Endothelial cell of umbilical vein (primary cell): Measurements from ENCODE around the gene NR2E3. TPM values are rescaled to one million over a fixed set of nuclear protein-coding genes. Genes with fewer than 3 reads are reported as not detected.
A peak's percentile ranks its signal among the peaks of the same experiment; 100 is the strongest.

ENCODE experiments used
- BruUV-seq: library from RNA; stranded (reverse); fragments of 400-500 nt; replicated peaks from 2 replicates; lab custom pipeline; 2021; lab: Mats Ljungman, UMichigan
- CTCF ChIA-PET: fragments of 300-600, 350-600 bp; sonication (Branson Sonifier 250); formaldehyde crosslinking; loops from one replicate; lab custom pipeline; 2021; ENCODE audit warnings: antibody characterized with exemption, inconsistent platforms; lab: Charles Lee
- POLR2A ChIA-PET: fragments of 300-600, 350-600 bp; sonication (Branson Sonifier 250); formaldehyde crosslinking; loops from one replicate; lab custom pipeline; 2021; ENCODE audit warnings: antibody characterized with exemption, inconsistent platforms; lab: Charles Lee
- DNase-seq: peaks from one replicate; pipeline ENCODE4 v3.0.0-alpha.2; 2011; ENCODE audit warnings: low read depth, low spot score
- FAIRE-seq: peaks from 2 replicates; lab custom pipeline; 2011; peaks lifted over from hg19 to GRCh38; lab: Jason Lieb, UNC
- H2AFZ ChIP-seq: 2 replicates; pipeline ENCODE4 v1.6.0; 2012; ENCODE audit warnings: low read depth, low read length, control low read depth, inconsistent platforms
- H3K27ac ChIP-seq: 2 replicates; pipeline ENCODE4 v1.5.1; 2011; ENCODE audit warnings: low read depth, mild to moderate bottlenecking, control low read depth, low read length, moderate library complexity; ENCODE audit not compliant: insufficient read depth
- H3K27me3 ChIP-seq, 2 experiments: 2 replicates each; pipeline versions ENCODE4 v1.6.0 to v1.6.1; 2011; ENCODE audit warnings: low read length in 2 of 2, mixed read lengths in 1 of 2; ENCODE audit not compliant: control insufficient read depth in 2 of 2, insufficient read depth in 2 of 2
- H3K36me3 ChIP-seq, 2 experiments: 2 replicates in 1 of 2; 3 replicates in 1 of 2; pipeline ENCODE4 v1.5.1; 2011; ENCODE audit warnings: low read length in 2 of 2, mild to moderate bottlenecking in 1 of 2, moderate library complexity in 1 of 2; ENCODE audit not compliant: control insufficient read depth in 2 of 2, insufficient read depth in 2 of 2; ENCODE audit errors: extremely low read depth in 1 of 2
- H3K4me1 ChIP-seq: 3 replicates; pipeline ENCODE4 v1.5.1; 2011; ENCODE audit warnings: mild to moderate bottlenecking, low read length; ENCODE audit not compliant: control insufficient read depth, insufficient read depth; ENCODE audit errors: extremely low read depth
- H3K4me2 ChIP-seq: 2 replicates; pipeline ENCODE4 v1.6.1; 2011; ENCODE audit warnings: low read length, control low read depth, mixed read lengths; ENCODE audit not compliant: insufficient read depth
- H3K4me3 ChIP-seq, 3 experiments: fragments of 200-600 bp in 1 of 3; sonication (generic), shearing (Covaris generic) in 1 of 3; replicated peaks in 1 of 3; 2 replicates each; pipeline ENCODE4 v1.5.1; 2011 to 2016; ENCODE audit warnings: control low read depth in 3 of 3, low read length in 3 of 3, mild to moderate bottlenecking in 2 of 3, inconsistent platforms in 1 of 3, low read depth in 1 of 3, moderate library complexity in 1 of 3; ENCODE audit not compliant: insufficient read depth in 1 of 3
- H3K79me2 ChIP-seq: 2 replicates; pipeline ENCODE4 v1.6.0; 2012; ENCODE audit warnings: low read length, inconsistent platforms; ENCODE audit not compliant: control insufficient read depth, insufficient read depth
- H3K9ac ChIP-seq: replicated peaks from 2 replicates; pipeline ENCODE3; 2011; ENCODE audit warnings: low read length, control low read depth; ENCODE audit not compliant: insufficient read depth; ENCODE audit errors: extremely low read depth
- H3K9me1 ChIP-seq: replicated peaks from 3 replicates; pipeline ENCODE4 v1.6.0; 2011; ENCODE audit warnings: mild to moderate bottlenecking, low read length; ENCODE audit not compliant: control insufficient read depth, insufficient read depth; ENCODE audit errors: extremely low read depth
- H3K9me3 ChIP-seq: replicated peaks from 2 replicates; pipeline ENCODE4 v1.5.1; 2012; ENCODE audit warnings: low read length, inconsistent platforms; ENCODE audit not compliant: control insufficient read depth, insufficient read depth
- H4K20me1 ChIP-seq: replicated peaks from 2 replicates; pipeline ENCODE3; 2011; ENCODE audit warnings: mild to moderate bottlenecking, low read length; ENCODE audit not compliant: control insufficient read depth, insufficient read depth; ENCODE audit errors: extremely low read depth
- CTCF ChIP-seq, 2 donors: IDR thresholded peaks; 1 replicate in 1 of 2; 2 replicates in 1 of 2; pipeline ENCODE4 v1.5.1; 2011; ENCODE audit warnings: low read length in 2 of 2, mild to moderate bottlenecking in 2 of 2, moderate library complexity in 2 of 2, control low read depth in 1 of 2, inconsistent platforms in 1 of 2, low read depth in 1 of 2; ENCODE audit not compliant: insufficient read depth in 1 of 2; ENCODE audit errors: extremely low read depth in 1 of 2
- EZH2 ChIP-seq: IDR thresholded peaks from 2 replicates; pipeline ENCODE4 v1.6.1; 2012; ENCODE audit warnings: borderline replicate concordance, low read depth, mild to moderate bottlenecking, moderate library complexity, low read length, inconsistent platforms; ENCODE audit not compliant: severe bottlenecking
- FOS ChIP-seq: IDR thresholded peaks from 2 replicates; pipeline ENCODE4 v1.6.1; 2011; ENCODE audit warnings: mild to moderate bottlenecking, low read length, moderate library complexity, borderline replicate concordance; ENCODE audit not compliant: insufficient read depth
- GATA2 ChIP-seq: IDR thresholded peaks from 2 replicates; pipeline ENCODE4 v1.7.0; 2011; ENCODE audit warnings: low read depth, mild to moderate bottlenecking, moderate library complexity, mixed read lengths, low read length; ENCODE audit not compliant: insufficient read length, insufficient read depth
- JUN ChIP-seq: IDR thresholded peaks from 2 replicates; pipeline ENCODE4 v1.6.1; 2011; ENCODE audit warnings: borderline replicate concordance, low read depth; ENCODE audit not compliant: insufficient read length, insufficient read depth
- MAX ChIP-seq: IDR thresholded peaks from 2 replicates; pipeline ENCODE4 v1.6.1; 2011; ENCODE audit not compliant: insufficient read depth, insufficient read length
- MYC ChIP-seq: IDR thresholded peaks from one replicate; pipeline ENCODE4 v1.6.1; 2011; ENCODE audit warnings: mild to moderate bottlenecking, low read depth, low read length
- POLR2A ChIP-seq: IDR thresholded peaks from 2 replicates; pipeline ENCODE4 v1.6.1; 2012; ENCODE audit warnings: low read depth, mild to moderate bottlenecking, control low read depth, low read length
- POLR2AphosphoS5 ChIP-seq: IDR thresholded peaks from 2 replicates; pipeline ENCODE4 v1.6.1; 2012; ENCODE audit warnings: low read depth, mild to moderate bottlenecking, control low read depth, low read length, moderate library complexity; ENCODE audit not compliant: insufficient read depth
- dilution Hi-C: fragments of 300-500 bp; cut with MboI; formaldehyde crosslinking; loops from one replicate; pipeline ENCODE4 v1.15.0; 2019; ENCODE audit warnings: low sequenced_read_pairs; ENCODE audit not compliant: extremely low pct_ligation_motif_present
- intact Hi-C: fragments of 100-400 bp; cut with micrococcal nuclease; formaldehyde crosslinking; loops from one replicate; pipeline ENCODE4 v1.10.0; 2022
- polyA plus RNA-seq, 4 experiments: library from polyadenylated mRNA; depleted of rRNA in 3 of 4; stranded (reverse) in 3 of 4; unstranded in 1 of 4; fragments of >200 nt; gene quantifications; 2 replicates each; pipeline versions ENCODE4 v1.2.1 to v1.2.3, GENCODE V29; 2011 to 2012; ENCODE audit warnings: missing spikeins in 1 of 4
- total RNA-seq: library from RNA; stranded (reverse); gene quantifications from 2 replicates; pipeline ENCODE4 v1.2.3, GENCODE V29; 2021

The NR2E3 gene
- total and polyA plus RNA-seq, 2 donors (not counting 3 experiments of a cell fraction or from before 2014, with no cell fraction given), result 0.04 to 0.38 TPM

- Histone ChIP-seq H3K36me3 (no peaks in the 10 kb centered on the region), H3K9me3 (no peaks in the 10 kb centered on the region), H3K9me1 (no peaks in the 10 kb centered on the region), H3K27me3 (no peaks in the 10 kb centered on the region), H3K9ac (no peak overlapping the region), H3K27ac (peak overlapping the region; percentile 74), H2AFZ (no peak overlapping the region), H3K4me3 (no peak overlapping the region), H3K79me2 (no peaks in the 10 kb centered on the region), H3K4me2 (no peak overlapping the region), H3K4me1 (peaks cover 45% of the 10 kb centered on the region), H4K20me1 (no peaks in the 10 kb centered on the region)
- ChIA-PET POLR2A (no interaction called here), CTCF (interaction anchor here (1.0 to 3.4 kb wide), 3 partner anchors 9 to 49 kb away, joined by 4 to 50 read pairs (median 4); no protein-coding TSS in a partner anchor)
- FAIRE-seq (peak; percentile 73), DNase-seq (peak; percentile 64)
- dilution Hi-C loops, result no loop called here
- TF ChIP-seq CTCF (IDR thresholded peaks at IDR 0.05; ENCODE audit: extremely low read depth in 1 of 2, insufficient read depth in 1 of 2, low read depth in 1 of 2, low read length in 2 of 2), result no peak
- no peak for TF ChIP-seq MAX
- peak; percentile 54 for TF ChIP-seq JUN
- TF ChIP-seq GATA2, result no peak
- BruUV-seq, result no TSS peak
- intact Hi-C loops, result no loop called here
Observed at GRCh38 chr15:71792521-71792920, 17.8 kb upstream of the NR2E3 start.

GRCh38 chr15:71798641-71799040 lies 11.7 kb upstream of the NR2E3 start:
- ChIA-PET POLR2A (no interaction called here), CTCF (interaction anchor here (1.2 to 12.4 kb wide), 8 partner anchors 8 to 358 kb away, joined by 3 to 235 read pairs (median 5); no protein-coding TSS in a partner anchor)
- H4K20me1 ChIP-seq, result no peaks in the 10 kb centered on the region
- no peak overlapping the region for H3K27ac ChIP-seq
- TF ChIP-seq MYC (no peak), MAX (no peak), EZH2 (no peak), CTCF (IDR thresholded peaks at IDR 0.05; ENCODE audit: extremely low read depth in 1 of 2, insufficient read depth in 1 of 2, low read depth in 1 of 2, low read length in 2 of 2) (no peak), FOS (no peak), POLR2A (no peak), POLR2AphosphoS5 (no peak)
- H3K4me2 ChIP-seq, result no peak overlapping the region
- intact Hi-C loops (no loop called here), dilution Hi-C loops (no loop called here)
- H3K27me3 ChIP-seq, result no peaks in the 10 kb centered on the region
- no peaks in the 10 kb centered on the region for H3K36me3 ChIP-seq
- no peaks in the 10 kb centered on the region for H3K79me2 ChIP-seq
- no peak for DNase-seq
- FAIRE-seq, result no peak
- BruUV-seq, result no TSS peak
- H3K4me1 ChIP-seq, result no peaks in the 10 kb centered on the region
- H3K9ac ChIP-seq, result no peak overlapping the region
- no peaks in the 10 kb centered on the region for H3K9me3 ChIP-seq
- no peak overlapping the region for H2AFZ ChIP-seq
- no peak overlapping the region for H3K4me3 ChIP-seq
- no peaks in the 10 kb centered on the region for H3K9me1 ChIP-seq
